Kasumi-1 (cell line): ENCODE results near the gene POP5.

Source experiments
- DNase-seq, 2 experiments: peaks; one replicate each; lab custom pipeline; 2025; lab: John Stamatoyannopoulos, UW

The POP5 gene

DNA sequence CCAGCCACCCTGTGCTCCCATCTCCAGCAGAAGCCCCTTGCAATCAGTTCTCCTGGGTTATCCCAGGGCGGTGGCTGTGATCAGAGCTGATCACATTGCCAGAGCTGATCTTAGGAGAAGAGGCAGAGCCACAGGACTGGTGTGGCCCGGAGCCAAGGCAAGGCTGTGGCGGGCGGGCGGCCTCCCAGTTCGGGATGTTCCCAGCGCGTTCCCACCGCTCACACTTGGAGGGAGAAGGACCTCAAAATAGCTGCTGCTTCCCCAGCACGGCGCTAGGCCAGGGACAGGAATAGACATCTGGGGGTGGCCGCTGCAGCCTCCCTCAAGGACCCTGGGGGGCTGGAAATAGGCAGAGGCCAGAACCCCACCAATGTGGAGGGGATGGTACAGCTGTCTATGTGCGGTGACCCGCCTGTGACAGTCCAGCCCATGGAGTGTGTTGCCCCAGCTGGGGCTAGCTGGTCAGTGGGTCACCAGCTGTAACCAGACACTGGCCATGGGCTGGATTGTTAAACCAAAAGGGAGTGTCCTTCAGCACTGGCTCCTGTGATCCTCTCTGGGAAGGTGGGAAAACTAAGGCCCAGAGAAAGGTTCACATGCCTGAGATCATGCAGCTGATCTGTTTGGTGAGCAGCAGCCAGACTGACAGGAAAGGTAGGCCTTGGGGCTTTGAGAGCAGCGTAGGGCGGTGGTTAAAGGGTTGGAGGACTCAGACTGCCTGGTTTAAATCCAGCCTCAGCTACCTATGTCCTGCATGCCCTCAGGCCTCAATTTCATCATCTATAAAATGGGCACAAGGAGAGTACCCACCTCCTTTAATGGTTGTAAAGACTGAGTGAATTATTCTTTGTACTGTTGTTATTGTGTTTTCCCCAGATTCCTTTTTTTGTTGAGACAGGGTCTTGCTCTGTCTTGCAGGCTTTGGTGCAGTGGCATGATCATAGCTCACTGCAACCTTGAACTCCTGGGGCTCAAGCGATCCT is 8.0 kb upstream of the POP5 start:
- DNase-seq, result no peak

DNA sequence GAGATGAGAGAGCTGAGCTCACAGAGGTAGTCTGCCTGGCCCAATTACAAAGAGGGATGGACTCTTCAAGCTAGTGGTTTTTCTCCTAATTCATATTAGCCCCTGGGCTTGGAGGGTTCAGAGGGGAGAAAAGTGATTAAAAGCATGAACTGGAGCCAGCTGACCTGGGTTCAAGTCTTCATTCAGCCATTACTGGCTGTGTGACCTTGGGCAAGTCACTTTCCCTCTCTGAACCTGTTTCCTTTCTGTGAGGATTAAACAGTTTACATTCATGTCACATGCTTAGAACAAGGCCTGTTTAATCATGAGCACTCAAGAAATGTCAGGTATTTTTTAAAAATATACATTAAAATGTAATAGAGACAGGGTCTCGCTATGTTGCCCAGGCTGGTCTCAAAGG is 7.2 kb upstream of the POP5 start:
- DNase-seq, result no peak

DNA sequence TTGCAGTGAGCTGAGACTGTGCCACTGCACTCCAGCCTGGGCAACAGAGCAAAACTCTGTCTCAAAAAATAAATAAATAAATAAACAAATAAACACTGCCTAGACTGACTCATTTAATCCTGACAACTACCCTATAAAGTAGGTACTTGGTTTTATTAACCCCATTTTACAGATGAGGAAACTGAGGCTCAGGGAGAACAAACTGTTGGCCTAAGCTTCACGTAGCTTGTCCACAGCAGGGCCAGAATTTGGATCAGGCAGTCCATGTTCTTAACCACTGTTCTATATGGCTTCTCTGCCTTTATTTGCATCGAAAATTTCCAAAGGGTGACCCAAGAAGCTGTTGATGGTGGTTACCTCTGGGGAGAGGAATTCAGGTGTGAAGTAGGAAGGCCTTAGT is 5.7 kb upstream of the POP5 start:
- DNase-seq, result no peak

DNA sequence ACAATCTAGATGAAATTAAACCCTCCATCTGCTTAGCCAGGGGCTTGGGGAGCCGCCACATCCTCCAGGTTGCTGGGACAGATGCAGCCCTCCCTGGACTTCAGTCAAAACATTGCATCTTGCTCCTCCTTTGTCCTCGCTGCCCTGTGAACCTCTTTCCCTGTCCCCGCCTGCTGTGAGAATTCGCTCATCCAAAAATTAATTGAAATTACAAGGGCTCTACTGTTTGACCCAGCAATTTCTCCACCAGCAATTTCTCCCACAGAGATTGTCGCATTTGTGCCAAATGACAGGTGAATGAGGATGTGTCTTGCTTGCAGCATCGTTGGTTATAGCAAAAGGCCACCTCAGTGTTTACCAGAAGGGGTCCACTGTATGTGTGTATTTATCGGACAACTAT is 5.0 kb upstream of the POP5 start:
- DNase-seq, result no peak

DNA sequence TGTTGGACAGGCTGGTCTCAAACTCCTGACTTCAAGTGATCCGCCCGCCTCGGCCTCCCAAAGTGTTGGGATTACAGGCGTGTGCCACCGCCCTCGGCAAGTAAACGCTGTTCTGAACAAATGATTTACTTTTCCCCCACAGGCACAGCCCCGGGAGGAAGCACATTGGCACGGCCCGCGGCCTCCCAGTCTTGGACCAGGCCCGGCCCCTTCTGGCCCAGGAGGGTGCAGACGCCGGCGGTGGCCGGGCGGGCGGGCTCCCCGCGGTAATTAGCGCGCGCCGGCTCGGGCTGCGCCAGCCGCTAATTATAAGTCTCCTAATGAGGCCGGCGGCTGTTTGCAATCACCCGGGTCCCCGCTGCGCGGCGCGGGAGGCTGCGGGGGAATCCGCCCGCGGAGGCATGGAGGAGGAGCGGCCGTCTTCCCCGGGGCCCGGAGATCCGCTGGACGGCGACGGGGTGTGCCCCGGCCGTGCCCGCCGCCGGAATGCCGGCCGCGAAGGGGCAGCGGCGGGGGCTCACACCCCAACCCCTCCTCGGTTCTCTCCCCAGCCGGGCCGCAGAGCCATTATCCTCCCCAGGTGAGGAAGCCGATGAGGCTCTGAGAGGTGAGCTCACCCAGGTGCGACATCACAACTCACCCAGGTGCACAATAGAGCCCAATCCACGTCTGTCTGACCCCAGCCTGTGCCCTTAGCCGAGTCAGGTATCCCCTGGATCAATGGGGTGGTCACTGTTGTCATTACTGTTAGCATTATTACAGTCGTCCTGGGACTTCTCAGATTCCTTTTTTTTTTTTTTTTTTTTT is 3.3 kb upstream of the POP5 start:
- DNase-seq, result peak; percentile 31 to 34

DNA sequence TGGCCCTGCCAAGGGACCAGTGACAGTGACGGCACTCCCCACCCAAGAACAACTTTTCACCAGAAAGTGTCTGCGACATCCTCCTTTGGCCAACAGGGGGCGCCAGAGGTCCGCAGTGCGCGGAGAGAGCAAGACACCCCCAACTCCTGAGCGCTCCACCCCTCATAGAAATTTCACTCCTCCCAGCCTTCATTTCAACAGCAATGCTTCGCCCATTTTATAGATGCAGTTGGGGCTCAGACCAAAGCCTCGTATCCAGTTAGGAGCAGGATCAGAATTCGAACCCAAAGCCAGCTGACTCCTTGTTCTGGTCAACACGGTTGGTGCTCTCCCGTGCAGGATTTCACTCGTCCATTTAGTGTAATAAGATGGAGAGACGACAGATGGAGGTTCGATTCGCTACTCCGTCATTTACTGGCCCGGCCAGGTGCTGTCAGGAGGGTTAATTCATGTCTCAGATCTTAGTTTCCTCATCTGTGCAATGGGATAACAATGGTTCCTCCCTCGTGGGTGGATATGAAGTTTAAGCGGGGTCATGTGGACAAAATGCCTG is 2.4 kb upstream of the POP5 start:
- peak; percentile 84 to 88 for DNase-seq

DNA sequence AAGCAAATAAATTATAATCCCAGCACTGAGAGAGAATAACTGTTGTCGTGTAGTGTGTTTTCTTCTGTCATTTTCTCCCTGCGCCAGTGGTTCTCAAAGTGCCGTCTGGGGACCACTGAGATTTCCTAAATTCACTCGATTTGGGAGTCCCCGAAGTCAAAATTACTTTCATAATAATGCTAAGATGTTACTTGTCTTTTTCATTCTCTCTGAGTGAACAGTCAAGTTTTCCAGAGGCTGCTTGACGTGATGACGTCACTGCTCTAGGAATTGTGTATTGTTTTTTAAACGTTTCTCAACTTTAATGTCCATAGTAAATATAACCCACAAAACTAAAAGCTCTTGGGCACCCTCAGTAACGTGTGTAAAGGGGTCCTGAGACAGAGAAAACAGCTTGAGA is 796 bp upstream of the POP5 start:
- no peak for DNase-seq

DNA sequence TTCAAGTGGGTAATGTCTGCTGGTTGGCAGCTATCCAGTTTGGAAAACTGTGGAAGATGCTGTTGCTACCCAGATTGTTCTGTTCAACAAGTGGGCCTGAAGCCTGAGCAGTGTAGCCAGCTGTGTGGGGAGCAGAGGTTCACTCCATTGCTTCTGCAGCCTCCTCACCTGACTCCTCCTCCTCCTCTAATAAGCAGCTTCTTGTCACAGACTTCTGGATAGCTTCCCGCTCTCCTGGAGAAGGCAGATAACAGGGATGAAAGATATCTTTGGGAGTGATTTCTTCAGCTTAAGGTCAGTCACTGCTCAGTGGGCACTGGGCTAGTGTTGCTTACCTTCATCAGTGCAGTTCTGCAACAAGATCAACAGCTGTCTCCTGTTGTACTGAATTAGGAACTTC is 2.0 kb downstream of the POP5 start:
- DNase-seq, result no peak

DNA sequence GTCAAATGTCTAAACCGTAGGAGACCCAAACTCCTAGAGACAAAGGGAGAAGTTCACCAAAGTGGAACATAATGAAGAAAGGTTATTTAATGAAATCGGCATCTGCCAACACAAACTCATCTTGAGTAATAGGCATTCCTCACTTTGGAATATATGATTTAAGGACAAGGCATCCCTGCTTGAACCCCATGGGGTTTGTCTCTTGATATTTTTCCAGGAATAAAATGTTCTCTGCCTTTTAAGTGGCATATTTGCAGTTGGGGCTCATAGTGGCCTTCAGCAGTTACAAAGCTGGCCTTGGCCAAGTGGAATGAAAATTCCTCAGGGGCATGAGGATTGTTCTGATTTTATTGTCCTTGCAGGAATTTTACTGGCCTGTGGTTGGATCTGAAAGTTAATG is 7.1 kb downstream of the POP5 start:
- no peak for DNase-seq

DNA sequence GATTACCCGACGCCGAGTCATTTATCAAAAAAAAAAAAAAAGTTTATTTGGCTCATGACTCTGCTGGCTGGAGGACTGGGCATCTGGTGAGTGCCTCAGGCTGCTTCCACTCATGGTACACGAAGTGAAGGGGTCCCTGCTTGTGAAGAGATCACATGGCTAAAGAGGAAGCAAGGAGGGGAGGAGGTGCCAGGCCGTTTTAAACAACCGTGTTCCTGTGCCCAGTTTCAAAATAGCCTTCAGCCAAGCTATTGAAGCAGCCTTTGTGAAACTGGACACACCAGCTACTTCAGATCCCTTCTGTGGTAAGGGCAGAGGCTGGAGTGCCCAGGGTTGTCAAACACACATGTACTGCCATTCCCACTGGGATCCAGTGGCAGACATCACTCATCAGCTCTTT is 7.6 kb downstream of the POP5 start:
- no peak for DNase-seq

DNA sequence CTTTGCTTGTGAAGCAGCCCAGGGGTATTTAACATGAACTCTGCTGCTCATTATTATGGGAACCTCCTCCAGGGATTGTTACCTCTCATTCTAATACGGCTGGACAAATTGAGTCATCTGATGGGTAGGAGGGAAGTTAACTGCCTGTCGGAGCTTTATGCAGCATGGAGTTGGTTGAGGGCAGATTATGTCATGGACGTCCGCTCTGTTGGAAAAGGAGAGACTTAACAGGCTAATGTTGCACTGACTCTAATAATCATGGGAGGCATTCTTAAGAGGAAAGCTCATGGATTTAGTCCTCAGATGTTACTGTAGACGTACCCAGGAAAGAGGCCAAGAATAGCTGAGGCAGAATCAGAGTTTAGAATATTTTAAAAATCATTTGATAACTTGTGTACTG is 9.9 kb downstream of the POP5 start:
- DNase-seq, result no peak

DNA sequence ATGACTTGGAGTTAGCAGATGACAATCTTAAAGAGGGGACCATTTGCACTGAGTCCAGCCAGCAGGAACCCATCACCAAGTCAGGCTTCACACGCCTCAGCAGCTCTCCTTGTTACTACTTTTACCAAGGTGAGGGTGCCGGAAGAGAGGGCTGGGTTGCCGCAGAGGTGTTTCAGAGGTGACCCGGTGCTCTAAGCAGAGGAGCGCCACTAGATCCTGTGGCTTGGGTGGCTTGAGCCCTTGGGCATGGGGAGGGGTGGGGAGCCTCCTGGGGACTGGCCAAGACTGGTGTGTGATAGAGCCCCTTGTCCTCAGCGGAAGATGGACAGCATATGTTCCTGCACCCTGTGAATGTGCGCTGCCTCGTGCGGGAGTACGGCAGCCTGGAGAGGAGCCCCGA is 17.7 kb downstream of the POP5 start:
- DNase-seq, result no peak

DNA sequence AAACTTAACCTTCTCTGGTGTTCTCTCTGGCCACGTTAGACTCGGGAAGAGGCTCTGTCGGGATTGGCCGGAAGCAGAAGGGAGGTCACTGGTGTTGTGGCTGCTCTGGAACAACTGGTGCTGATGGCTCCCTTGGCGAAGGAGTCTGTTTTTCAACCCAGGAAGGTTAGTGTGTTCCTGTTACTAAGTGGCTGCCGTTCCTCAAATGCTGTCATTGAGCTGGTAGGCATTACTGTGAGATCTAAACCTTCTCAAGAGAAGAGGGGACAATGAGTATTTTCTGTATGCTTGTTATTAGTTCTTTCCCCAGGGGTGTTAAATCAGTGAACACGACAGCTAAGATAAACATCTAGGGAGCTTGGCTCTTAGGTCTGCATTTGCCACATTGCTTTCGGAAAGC is 18.3 kb downstream of the POP5 start:
- no peak for DNase-seq

DNA sequence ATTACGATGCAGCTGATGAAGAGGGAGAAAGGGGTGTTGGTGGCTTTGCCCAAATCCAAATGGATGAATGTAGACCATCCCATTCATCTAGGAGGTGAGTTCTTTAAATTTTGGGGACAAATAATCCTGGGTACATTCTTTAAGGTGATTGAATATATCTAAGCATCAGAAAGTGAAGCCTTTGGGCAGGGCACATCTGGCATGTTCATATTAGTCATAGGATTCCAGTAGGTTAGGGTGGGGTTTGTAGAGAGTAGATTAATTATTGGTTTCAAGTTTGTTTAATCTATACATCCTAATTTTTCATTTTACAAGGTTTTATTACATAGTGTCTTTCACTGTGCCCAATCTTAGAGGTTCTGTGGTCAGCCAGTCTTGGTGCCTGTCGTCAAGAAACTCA is 23.6 kb downstream of the POP5 start:
- no peak for DNase-seq

DNA sequence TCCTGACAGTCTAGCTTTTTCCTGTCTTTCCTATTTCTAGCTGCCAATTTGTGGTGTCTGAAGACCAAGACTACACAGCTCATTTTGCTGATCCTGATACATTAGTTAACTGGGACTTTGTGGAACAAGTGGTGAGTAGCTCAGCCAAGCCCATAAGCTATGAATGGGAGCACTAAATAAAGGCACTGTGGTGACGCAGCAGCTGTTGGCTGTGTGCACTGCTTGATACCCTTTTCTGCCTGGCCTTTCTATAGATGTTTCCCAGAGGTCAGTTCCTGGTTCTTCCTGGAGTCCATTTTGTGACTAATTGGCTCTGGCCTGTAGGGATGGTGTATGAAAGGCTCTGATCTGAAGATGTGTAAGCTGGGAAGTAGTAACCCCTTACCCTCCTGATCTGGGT is 26.5 kb downstream of the POP5 start:
- no peak for DNase-seq

DNA sequence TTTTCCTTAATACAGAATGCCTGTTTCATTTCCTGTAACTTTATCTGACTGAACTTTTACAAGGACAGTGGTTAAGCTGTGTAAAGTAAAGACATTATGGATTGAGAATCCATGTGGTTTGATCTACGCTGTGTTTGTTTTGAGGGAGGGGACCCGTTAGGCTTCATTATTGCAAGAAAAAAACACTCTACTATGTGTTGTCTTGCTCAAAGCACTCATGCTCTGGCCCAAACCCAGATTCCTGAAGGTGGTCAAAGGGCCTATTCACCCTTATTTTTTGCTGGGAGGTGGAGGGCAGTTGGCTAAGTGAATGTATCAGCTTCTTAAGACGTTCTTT is 35.2 kb downstream of the POP5 start:
- no peak for DNase-seq

DNA sequence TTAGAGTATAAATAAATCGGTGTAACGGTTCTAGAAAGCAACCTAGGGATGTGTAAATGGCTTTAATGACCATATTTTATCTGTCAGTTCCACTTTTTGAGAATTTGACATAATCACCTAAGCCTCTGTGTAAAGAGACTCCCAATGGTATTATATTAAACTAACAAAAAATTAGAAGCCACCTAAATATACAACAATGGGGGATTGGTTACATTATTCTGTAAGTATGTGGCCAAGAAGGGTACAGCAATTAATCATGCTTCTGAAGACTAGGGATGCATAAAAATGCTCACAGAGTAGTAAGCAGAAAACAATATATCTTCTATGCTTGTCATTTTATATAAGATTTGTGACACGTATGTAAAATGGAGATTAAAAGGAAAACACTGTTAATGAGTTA is 36.5 kb downstream of the POP5 start:
- DNase-seq, result no peak

DNA sequence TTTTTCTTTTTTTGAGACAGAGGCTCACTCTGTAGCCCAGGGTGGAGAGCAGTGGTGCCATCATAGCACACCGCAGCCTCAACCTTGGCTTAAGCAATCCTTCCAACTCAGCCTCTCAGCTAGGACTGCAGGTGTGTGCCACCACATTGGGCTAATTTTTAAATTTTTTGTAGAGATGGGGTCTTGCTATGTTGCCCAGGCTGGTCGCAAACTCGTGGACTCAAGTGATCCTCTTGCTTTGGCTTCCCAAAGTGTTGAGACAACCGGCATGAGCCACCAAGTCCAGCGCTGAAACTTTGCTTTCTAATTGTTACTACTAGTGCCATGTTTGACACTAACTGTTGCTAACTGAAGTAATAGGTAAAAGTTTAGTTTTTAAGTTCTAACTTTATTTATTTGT is 39.0 kb downstream of the POP5 start:
- no peak for DNase-seq

DNA sequence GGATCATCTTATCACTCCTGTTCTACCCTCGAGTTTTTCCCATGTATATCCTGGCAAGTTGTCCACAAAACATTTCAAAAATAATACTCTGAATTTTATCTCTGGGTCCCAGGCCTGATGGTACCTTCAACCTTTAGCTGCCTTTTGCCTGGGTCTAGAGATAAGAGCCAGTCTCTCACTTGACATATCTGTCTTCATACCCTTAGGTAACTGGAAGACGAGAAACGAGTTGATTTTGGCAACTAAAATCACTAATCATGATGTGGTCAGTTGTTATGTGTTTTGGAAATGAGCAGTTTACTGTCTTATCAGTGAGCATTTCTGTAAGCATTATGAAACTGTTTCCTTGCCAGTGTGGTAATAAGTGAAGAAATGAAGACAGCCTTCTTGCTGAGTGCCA is 40.8 kb downstream of the POP5 start:
- DNase-seq, result no peak

DNA sequence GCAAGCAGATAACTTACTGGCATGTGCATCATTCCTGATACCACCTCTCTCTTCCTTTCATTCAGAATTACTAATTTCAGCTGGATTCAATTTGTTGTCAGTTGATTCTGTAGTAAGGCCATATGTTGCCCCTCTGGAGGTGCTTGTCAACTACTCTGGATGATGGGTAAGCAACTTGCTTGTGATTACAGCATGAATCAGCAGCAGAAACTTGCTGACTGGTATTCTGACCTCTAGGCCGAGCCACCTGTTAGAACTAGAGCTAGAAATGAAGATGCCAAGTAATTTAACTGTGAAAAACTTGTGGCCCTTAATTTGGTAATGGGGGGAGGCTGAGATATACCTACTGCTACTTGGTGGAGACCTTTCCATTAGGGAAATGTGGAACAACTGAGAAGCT is 41.9 kb downstream of the POP5 start:
- DNase-seq, result no peak

DNA sequence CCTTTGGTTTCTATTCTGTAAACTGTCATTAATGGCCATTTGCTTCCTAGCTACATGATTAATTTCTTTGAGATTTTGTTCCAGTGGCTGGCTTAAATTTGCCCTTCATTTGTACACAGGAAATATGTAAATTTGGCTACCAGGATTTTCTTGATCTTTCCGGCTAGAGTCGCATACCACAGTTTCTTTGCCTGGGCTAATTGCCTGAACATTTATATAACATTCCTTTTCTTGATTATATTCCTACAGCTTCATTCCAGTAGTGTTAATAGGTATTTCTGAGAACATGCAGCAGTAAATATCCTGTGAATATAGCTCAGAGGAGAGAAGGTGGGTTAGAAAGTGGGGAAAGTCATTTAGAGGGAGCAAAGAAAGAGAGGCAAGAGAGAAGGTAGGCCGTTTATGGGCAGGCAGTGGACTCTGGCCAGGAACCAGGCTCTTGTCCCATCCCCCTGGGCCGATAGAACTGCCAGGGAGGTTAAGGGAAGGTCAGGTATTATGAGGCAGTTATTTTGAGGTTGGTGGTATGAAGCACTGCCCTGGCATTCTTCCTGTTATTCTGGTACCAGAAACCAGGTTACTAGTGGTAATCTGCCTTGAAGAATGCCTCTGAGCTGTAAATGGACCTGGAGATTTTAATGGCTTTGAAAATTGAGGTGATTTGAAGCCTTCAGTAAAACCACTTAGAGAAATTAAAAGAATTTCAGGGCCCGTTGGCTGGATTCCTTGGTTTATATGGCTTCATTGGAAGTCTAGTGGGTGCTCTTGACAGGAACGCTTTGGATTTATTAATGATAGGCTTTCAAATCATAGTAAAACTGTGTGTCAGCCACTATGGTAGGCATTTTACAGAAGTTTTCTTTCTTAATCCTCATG is 42.7 kb downstream of the POP5 start:
- DNase-seq, result no peak

DNA sequence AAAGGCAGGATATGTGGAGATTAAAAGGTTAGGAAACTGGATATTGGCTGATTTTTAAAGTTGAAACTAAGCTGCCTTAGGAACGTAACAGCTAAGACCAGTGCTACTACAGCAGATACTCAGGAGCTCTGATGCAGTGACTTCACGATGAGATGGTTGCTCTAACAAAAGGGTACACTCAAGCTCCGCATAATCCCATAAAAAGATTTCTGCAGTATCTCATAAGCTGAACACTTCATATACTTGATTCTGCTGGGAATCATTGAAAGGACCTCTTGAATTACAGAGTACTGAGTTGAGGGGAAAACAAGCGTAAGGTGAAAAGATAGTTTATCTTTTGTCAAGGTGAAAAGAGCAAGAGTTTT is 43.4 kb downstream of the POP5 start:
- no peak for DNase-seq
